ENCODE results near the gene TRIM36.
A peak's percentile ranks its signal among the peaks of the same experiment; 100 is the strongest.

TRIM36 gene

GRCh38 chr5:115169487-115170133 lies at the start of gene TRIM36:
TSS of gene TRIM36 (minus strand) at chr5:115169908. CDS start at chr5:115169634, 274 bp downstream.
- peak; percentile 82 to 86 for DNase-seq (ENCODE audit: low read depth in 2 of 2)

GRCh38 chr5:115214541-115214940 lies 44.8 kb upstream of the TRIM36 start:
- no peak for DNase-seq (ENCODE audit: low read depth in 2 of 2)

GRCh38 chr5:115209279-115209678 lies 39.6 kb upstream of the TRIM36 start:
- peak in 1 of 2 donors; percentile 12 for DNase-seq (ENCODE audit: low read depth in 2 of 2)

- no peak for DNase-seq (ENCODE audit: low read depth in 2 of 2)
These were observed 33.2 kb upstream of the TRIM36 start for GRCh38 chr5:115202952-115203351.

GRCh38 chr5:115196161-115196560 lies 26.5 kb upstream of the TRIM36 start:
- no peak for DNase-seq (ENCODE audit: low read depth in 2 of 2)

- DNase-seq (ENCODE audit: low read depth in 2 of 2): no peak
These were observed 25.0 kb upstream of the TRIM36 start for GRCh38 chr5:115194676-115195075.

- DNase-seq (ENCODE audit: low read depth in 2 of 2): no peak
These were observed 23.6 kb upstream of the TRIM36 start for GRCh38 chr5:115193295-115193694.

- no peak for DNase-seq (ENCODE audit: low read depth in 2 of 2)
These were observed 22.4 kb upstream of the TRIM36 start for GRCh38 chr5:115192098-115192497.

- DNase-seq (ENCODE audit: low read depth in 2 of 2): no peak
These were observed 21.8 kb upstream of the TRIM36 start for GRCh38 chr5:115191474-115192031.

GRCh38 chr5:115190388-115190787 lies 20.7 kb upstream of the TRIM36 start:
- no peak for DNase-seq (ENCODE audit: low read depth in 2 of 2)

GRCh38 chr5:115189866-115190265 lies 20.2 kb upstream of the TRIM36 start:
- no peak for DNase-seq (ENCODE audit: low read depth in 2 of 2)

GRCh38 chr5:115186794-115187193 lies 17.1 kb upstream of the TRIM36 start:
- DNase-seq (ENCODE audit: low read depth in 2 of 2): no peak

GRCh38 chr5:115184770-115185169 lies 15.1 kb upstream of the TRIM36 start:
- no peak for DNase-seq (ENCODE audit: low read depth in 2 of 2)

- DNase-seq (ENCODE audit: low read depth in 2 of 2): no peak
These were observed 12.0 kb upstream of the TRIM36 start for GRCh38 chr5:115181757-115182156.

GRCh38 chr5:115180165-115180709 lies 10.5 kb upstream of the TRIM36 start:
- no peak for DNase-seq (ENCODE audit: low read depth in 2 of 2)

GRCh38 chr5:115179394-115180164 lies 9.9 kb upstream of the TRIM36 start:
- DNase-seq (ENCODE audit: low read depth in 2 of 2): no peak

GRCh38 chr5:115179030-115179393 lies 9.3 kb upstream of the TRIM36 start:
- no peak for DNase-seq (ENCODE audit: low read depth in 2 of 2)

GRCh38 chr5:115170929-115171510 lies 1.3 kb upstream of the TRIM36 start:
- DNase-seq (ENCODE audit: low read depth in 2 of 2): no peak

- no peak for DNase-seq (ENCODE audit: low read depth in 2 of 2)
These were observed 623 bp upstream of the TRIM36 start for GRCh38 chr5:115170134-115170928.

- no peak for DNase-seq (ENCODE audit: low read depth in 2 of 2)
These were observed 750 bp downstream of the TRIM36 start for GRCh38 chr5:115168829-115169486.

Measured in stimulated activated CD8-positive, alpha-beta memory T cell treated with anti-CD3 and anti-CD28 coated beads, Interleukin-15, amount 100 ng/mL, for 4 hours (primary cell).